Kidney (tissue), 14 donors: Measurements from ENCODE around the gene FAM83G. TPM values are rescaled to one million over a fixed set of nuclear protein-coding genes. Genes with fewer than 3 reads are reported as not detected.
A peak's percentile ranks its signal among the peaks of the same experiment; 100 is the strongest.
"Not testable (repeated sequence)": the region's sequence is repeated elsewhere in the genome, so short reads cannot be mapped to it uniquely, and the experiment has no call there.

ENCODE experiments used
- DNase-seq, 5 donors: peaks; one replicate each; pipeline ENCODE4 v3.0.0-alpha.2; 2013 to 2020
- FAIRE-seq: peaks from 2 replicates; lab custom pipeline; 2012; peaks lifted over from hg19 to GRCh38; lab: Jason Lieb, UNC
- H3K27ac ChIP-seq, 2 donors: one replicate each; pipeline ENCODE4 v1.7.0; 2013; ENCODE audit warnings: low read depth in 2 of 2, low read length in 2 of 2, inconsistent platforms in 1 of 2
- H3K27me3 ChIP-seq: one replicate; pipeline ENCODE4 v1.7.1; 2013; ENCODE audit warnings: low read length, inconsistent platforms; ENCODE audit not compliant: control insufficient read depth, insufficient read depth
- H3K36me3 ChIP-seq, 3 donors: one replicate each; pipeline versions ENCODE4 v1.7.0 to v1.7.1; 2013; ENCODE audit warnings: low read length in 3 of 3, control low read depth in 1 of 3, inconsistent platforms in 1 of 3; ENCODE audit not compliant: insufficient read depth in 3 of 3, control insufficient read depth in 2 of 3
- H3K4me1 ChIP-seq, 3 donors: one replicate each; pipeline versions ENCODE4 v1.7.0 to v1.7.1; 2013; ENCODE audit warnings: low read length in 3 of 3, inconsistent platforms in 1 of 3, low read depth in 1 of 3; ENCODE audit not compliant: control insufficient read depth in 2 of 3, insufficient read depth in 2 of 3
- H3K4me3 ChIP-seq, 3 donors: one replicate each; pipeline versions ENCODE4 v1.7.0 to v1.8.1; 2013; ENCODE audit warnings: low read length in 3 of 3, control low read depth in 1 of 3, inconsistent platforms in 1 of 3
- H3K9ac ChIP-seq, 3 donors: one replicate each; pipeline versions ENCODE4 v1.7.0 to v1.7.1; 2013; ENCODE audit warnings: low read length in 3 of 3, control low read depth in 1 of 3, inconsistent platforms in 1 of 3
- H3K9me3 ChIP-seq, 3 donors: one replicate each; pipeline versions ENCODE4 v1.7.0 to v1.7.1; 2013; ENCODE audit warnings: low read length in 3 of 3, control low read depth in 1 of 3, inconsistent platforms in 1 of 3; ENCODE audit not compliant: control insufficient read depth in 2 of 3, insufficient read depth in 1 of 3
- intact Hi-C: fragments of 100-400 bp; cut with DNase I; formaldehyde crosslinking; loops from one replicate; pipeline ENCODE4 v1.11.1; 2022
- polyA plus RNA-seq: library from polyadenylated mRNA; stranded (reverse); fragments of 350-450 nt; fragmentation: Illumina TruSeq; extraction: RNeasy Lipid Tissue Mini Kit (QIAGEN cat#74804); gene quantifications from one replicate; pipeline ENCODE4 v1.2.3, GENCODE V29; 2014; ENCODE audit warnings: low read depth, low replicate concordance; ENCODE audit not compliant: insufficient read depth
- total RNA-seq: library from RNA; stranded (reverse); fragmentation: NEBNext Ultra II Directional; extraction: Animal tissue kit (Norgen Biotek cat#: 25700); gene quantifications from one replicate; pipeline ENCODE4 v1.2.1, GENCODE V29; 2021
- TF ChIP-seq, protein P1 (sequence below): IDR thresholded peaks from 3 replicates; pipeline ENCODE4 v1.5.1; 2012; ENCODE audit warnings: mild to moderate bottlenecking, moderate library complexity, borderline replicate concordance; ENCODE audit not compliant: insufficient read depth; ENCODE audit errors: extremely low read depth
- donor health status: control.
- donor health status: control.
- donor health status: control.
- donor health status: control.
- donor health status: control.
- donor health status: DM: yes; HTN: yes; CAD: no.
- donor health status: Normal renal cell carcinoma (clear cell type).

FAM83G gene
- total and polyA plus RNA-seq, 2 donors from 2014 or later = 4.9 to 8.0 TPM

DNA sequence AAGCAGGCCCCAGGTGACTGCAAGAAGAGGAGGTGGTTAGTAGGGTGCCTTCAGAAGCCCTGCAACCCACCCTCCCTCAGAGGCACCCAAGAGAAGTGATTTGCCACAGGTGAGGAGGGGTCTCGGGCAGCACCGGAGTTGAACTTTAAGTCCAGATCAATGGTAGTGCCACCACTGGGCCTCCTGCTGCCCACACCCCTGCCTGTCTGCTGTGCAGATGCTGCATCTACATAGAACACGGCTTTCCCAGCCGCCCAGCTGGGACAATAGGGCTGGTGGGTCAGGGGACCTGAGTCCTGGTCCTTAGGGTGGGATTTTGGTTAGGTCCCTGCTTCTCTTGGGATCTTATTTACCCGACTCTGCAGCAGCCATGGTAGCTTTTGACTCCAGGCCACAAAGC, 17.6 kb upstream of the FAM83G start:
- TF ChIP-seq, protein P1, sequence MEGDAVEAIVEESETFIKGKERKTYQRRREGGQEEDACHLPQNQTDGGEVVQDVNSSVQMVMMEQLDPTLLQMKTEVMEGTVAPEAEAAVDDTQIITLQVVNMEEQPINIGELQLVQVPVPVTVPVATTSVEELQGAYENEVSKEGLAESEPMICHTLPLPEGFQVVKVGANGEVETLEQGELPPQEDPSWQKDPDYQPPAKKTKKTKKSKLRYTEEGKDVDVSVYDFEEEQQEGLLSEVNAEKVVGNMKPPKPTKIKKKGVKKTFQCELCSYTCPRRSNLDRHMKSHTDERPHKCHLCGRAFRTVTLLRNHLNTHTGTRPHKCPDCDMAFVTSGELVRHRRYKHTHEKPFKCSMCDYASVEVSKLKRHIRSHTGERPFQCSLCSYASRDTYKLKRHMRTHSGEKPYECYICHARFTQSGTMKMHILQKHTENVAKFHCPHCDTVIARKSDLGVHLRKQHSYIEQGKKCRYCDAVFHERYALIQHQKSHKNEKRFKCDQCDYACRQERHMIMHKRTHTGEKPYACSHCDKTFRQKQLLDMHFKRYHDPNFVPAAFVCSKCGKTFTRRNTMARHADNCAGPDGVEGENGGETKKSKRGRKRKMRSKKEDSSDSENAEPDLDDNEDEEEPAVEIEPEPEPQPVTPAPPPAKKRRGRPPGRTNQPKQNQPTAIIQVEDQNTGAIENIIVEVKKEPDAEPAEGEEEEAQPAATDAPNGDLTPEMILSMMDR = no peak
- DNase-seq = peak in 1 of 5 donors; percentile 55
- Histone ChIP-seq H3K9me3 (no peaks in the 10 kb centered on the region), H3K4me3 (no peak overlapping the region), H3K36me3 (no peaks in the 10 kb centered on the region), H3K9ac (no peak overlapping the region), H3K27ac (no peak overlapping the region), H3K27me3 (no peaks in the 10 kb centered on the region), H3K4me1 (no peaks in the 10 kb centered on the region)
- intact Hi-C loops = no loop called here
- no peak for FAIRE-seq

GRCh38 chr17:19021622-19022083, 17.1 kb upstream of the FAM83G start:
- FAIRE-seq (no peak), DNase-seq (no peak)
- TF ChIP-seq, protein P1 = no peak
- Histone ChIP-seq H3K27ac (no peak overlapping the region), H3K4me3 (no peak overlapping the region), H3K9me3 (no peaks in the 10 kb centered on the region), H3K36me3 (no peaks in the 10 kb centered on the region), H3K4me1 (no peaks in the 10 kb centered on the region), H3K9ac (no peak overlapping the region), H3K27me3 (no peaks in the 10 kb centered on the region)
- intact Hi-C loops = no loop called here

- intact Hi-C loops, H3K36me3 ChIP-seq, H3K4me3 ChIP-seq, H3K27ac ChIP-seq, H3K4me1 ChIP-seq, H3K9ac ChIP-seq, FAIRE-seq, H3K27me3 ChIP-seq, H3K9me3 ChIP-seq: not testable (repeated sequence)
- DNase-seq = peak in 1 of 5 donors; percentile 68
These were observed 16.6 kb upstream of the FAM83G start for GRCh38 chr17:19021011-19021621.

DNA sequence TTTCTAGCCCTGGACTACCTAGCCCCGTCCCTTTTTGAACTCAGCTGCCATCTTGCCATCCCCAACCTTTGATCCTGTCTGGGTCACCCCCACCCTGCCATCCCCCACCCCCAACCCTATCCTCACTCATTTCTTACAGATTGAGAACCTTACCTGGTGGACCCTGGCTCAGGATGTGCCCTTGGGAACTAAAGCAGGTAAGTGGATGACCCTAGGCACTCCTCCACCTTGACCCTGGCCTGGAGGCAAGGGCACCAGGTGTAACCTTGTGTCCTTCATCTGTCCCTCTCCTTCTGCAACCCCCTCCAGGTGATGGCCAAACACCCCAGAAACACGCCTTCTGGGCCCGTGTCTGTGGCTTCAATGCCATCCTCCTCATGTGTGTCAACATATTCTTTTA, 15.5 kb upstream of the FAM83G start:
- FAIRE-seq (no peak), DNase-seq (peak in 1 of 5 donors; percentile 35)
- no peaks in the 10 kb centered on the region for H3K4me1 ChIP-seq
- no peaks in the 10 kb centered on the region for H3K27me3 ChIP-seq
- no peak overlapping the region for H3K27ac ChIP-seq
- no peak overlapping the region for H3K4me3 ChIP-seq
- no peak overlapping the region for H3K9ac ChIP-seq
- H3K9me3 ChIP-seq = no peaks in the 10 kb centered on the region
- H3K36me3 ChIP-seq = no peaks in the 10 kb centered on the region
- TF ChIP-seq, protein P1 = no peak
- intact Hi-C loops = no loop called here
